GM19455 (cell line): ENCODE data around the gene PPP2R3A.
A peak's percentile ranks its signal among the peaks of the same experiment; 100 is the strongest.
"Not testable (repeated sequence)": the region's sequence is repeated elsewhere in the genome, so short reads cannot be mapped to it uniquely, and the experiment has no call there.

Experiments
- ATAC-seq: cut with Tn5 transposase; IDR thresholded peaks from one replicate; pipeline ENCODE4 v1.9.1; 2021; ENCODE audit not compliant: unreplicated experiment

Gene PPP2R3A

GRCh38 chr3:136078421-136079364 is 113.2 kb downstream of the PPP2R3A start:
- no peak for ATAC-seq

GRCh38 chr3:136083641-136084382 is 118.3 kb downstream of the PPP2R3A start:
- ATAC-seq, result not testable (repeated sequence)

- not testable (repeated sequence) for ATAC-seq
These were observed 119.5 kb downstream of the PPP2R3A start for GRCh38 chr3:136085067-136085466.

DNA sequence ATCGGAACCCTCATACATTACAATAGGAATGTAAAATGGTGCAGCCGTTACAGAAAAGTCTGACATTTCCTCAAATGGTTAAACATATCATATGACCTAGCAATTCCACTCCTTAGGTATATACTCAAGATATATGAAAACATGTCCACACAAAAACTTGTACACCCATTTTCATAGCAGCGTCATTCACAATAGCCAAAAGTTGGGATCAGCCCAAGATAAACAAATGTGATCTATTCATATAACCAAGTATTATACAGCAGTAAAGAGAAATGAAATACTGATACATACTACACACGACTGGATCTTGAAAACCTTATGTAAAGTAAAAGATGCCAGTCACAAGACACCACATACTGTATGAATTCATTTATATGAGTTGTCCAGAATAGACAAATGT is 128.2 kb downstream of the PPP2R3A start:
- ATAC-seq, result no peak

DNA sequence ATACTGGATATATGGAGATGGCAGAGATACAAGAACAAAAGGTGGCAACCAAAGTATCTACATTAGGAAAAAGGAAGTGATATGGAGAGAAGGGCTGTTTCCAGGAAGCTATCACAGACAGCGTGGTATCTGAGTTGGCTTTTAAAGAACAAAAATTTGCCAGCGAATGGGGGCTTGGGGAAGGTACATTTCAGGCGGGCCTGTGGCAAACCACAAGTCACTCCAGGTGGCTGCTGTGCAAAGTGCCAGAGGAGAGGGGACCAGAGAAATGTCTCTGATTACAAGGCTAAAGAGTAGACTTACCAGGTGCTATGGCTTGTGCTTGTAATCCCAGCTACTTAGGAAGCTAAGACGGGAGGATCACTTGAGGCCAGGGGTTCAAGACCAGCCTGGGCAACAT is 139.5 kb downstream of the PPP2R3A start:
- ATAC-seq, result no peak

DNA sequence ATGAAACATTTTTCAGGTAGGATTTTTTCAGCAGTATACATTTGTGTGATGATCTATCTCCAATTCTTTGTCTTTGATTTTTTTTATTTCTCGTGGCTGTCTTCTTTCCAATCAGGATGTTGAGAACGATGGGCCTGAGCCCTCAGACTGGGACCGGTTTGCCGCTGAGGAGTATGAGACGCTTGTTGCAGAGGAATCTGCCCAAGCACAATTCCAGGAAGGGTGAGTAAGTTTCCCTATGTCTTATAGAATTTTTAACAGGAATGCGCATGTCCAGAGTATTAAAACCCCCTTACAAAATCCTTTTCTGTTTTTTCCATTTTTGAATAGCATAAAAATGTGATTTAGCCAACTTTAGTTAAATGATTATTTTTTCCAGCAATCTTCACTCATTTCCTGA is 140.6 kb downstream of the PPP2R3A start:
- no peak for ATAC-seq

GRCh38 chr3:136109499-136109898 is 144.0 kb downstream of the PPP2R3A start:
- ATAC-seq, result peak; percentile 95

GRCh38 chr3:136110481-136110880 is 145.0 kb downstream of the PPP2R3A start:
- ATAC-seq, result no peak

GRCh38 chr3:136114421-136114820 is 148.9 kb downstream of the PPP2R3A start:
- no peak for ATAC-seq

DNA sequence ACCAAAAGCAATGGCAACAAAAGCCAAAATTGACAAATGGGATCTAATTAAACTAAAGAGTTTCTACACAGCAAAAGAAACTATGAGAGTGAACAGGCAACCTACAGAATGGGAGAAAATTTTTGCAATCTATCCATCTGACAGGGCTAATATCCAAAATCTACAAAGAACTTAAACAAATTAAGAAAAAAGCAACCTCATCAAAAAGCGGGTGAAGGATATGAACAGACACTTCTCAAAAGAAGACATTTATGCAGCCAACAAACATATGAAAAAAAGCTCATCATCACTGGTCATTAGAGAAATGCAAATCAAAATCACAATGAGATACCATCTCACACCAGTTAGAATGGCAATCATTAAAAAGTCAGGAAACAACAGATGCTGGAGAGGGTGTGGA is 153.8 kb downstream of the PPP2R3A start:
- not testable (repeated sequence) for ATAC-seq

DNA sequence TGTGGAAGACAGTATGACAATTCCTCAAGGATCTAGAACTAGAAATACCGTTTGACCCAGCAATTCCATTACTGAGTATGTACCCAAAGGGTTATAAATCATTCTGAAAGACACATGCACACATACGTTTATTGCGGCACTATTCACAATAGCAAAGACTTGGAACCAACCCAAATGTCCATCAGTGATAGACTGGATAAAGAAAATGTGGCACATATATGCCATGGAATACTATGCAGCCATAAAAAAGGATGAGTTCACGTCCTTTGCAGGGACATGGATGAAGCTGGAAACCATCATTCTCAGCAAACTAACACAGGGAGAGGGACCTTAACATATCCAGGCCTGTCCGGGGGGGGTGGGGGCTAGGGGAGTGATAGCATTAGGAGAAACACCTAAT is 154.3 kb downstream of the PPP2R3A start:
- not testable (repeated sequence) for ATAC-seq

GRCh38 chr3:136120373-136121348 is 155.1 kb downstream of the PPP2R3A start:
- peak; percentile 58 for ATAC-seq

- no peak for ATAC-seq
These were observed 156.5 kb downstream of the PPP2R3A start for GRCh38 chr3:136122006-136122405.

DNA sequence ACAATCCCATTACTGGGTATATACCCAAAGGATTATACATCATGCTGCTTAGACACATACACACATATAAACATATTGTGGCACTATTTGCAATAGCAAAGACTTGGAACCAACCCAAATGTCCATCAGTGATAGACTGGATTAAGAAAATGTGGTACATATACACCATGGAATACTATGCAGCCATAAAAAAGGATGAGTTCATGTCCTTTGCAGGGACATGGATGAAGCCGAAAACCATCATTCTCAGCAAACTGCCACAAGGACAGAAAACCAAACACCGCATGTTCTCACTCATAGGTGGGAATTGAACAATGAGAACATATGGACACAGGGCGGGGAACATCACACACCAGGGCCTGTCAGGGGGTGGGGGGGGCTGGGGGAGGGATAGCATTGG is 166.1 kb downstream of the PPP2R3A start:
- not testable (repeated sequence) for ATAC-seq

GRCh38 chr3:136134091-136134490 is 168.6 kb downstream of the PPP2R3A start:
- no peak for ATAC-seq

- no peak for ATAC-seq
These were observed 169.7 kb downstream of the PPP2R3A start for GRCh38 chr3:136135039-136135802.

- no peak for ATAC-seq
These were observed 170.9 kb downstream of the PPP2R3A start for GRCh38 chr3:136136454-136136853.

DNA sequence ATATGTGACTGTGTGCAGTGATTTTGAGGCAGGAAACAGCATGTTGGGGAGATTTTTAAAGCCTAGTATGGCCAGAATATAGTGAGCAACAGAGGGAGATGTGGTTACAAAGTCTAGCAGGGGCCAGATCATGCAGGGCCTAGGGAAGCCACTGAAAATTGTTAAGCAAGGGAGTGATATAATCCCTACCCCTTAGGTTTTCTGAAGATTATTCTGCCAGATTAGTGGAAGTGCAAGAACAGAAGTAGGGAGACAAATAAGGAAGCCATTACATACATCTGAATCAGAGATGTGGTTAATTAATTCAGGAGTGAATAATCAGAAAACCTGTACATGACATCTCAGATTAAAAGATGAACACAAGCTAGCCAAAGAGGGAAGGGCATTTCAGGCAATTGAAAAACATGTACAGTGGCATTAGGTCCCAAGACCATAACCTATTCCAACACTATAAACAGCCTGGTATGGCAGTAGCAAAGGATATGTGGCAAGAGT is 175.8 kb downstream of the PPP2R3A start:
- no peak for ATAC-seq

DNA sequence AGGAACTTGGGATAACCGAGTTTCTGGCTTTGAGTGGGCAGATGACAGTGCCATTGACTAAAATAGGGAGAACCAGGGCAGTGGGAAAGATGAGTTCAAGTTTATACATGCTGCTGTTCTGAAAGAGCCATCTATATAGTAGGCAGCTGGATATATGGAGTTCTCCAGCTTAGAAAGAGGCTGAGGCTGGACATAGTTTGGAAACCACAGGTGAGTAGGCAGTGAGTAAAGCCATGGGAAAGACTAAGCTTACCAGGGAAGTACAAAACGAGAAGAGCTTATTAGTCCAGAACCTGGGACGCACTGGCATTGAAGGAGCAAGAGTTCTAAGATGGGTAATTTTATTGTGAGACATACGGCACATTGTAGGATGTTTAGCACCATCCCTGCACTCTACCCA is 176.4 kb downstream of the PPP2R3A start:
- no peak for ATAC-seq

GRCh38 chr3:136142592-136142991 is 177.1 kb downstream of the PPP2R3A start:
- ATAC-seq, result no peak
